MM.1S (cell line): ENCODE measurements around the gene CTSH.

Experiments used
- DNase-seq: peaks from one replicate; pipeline ENCODE4 v3.0.0-alpha.2; 2015
- H2AFZ ChIP-seq: fragments of 300-600 bp; sonication (generic); 2 replicates; pipeline ENCODE4 v1.6.0; 2016; ENCODE audit warnings: antibody characterized with exemption, low read length
- H3F3A ChIP-seq: fragments of 300-600 bp; sonication (generic); 2 replicates; pipeline ENCODE4 v1.6.1; 2016; ENCODE audit warnings: mild to moderate bottlenecking, antibody characterized with exemption, low read length, moderate library complexity, mixed read lengths; ENCODE audit not compliant: insufficient read depth
- H3K27ac ChIP-seq: fragments of 300-600 bp; sonication (generic); 2 replicates; pipeline ENCODE4 v1.5.1; 2016; ENCODE audit warnings: mild to moderate bottlenecking, low read length
- H3K27me3 ChIP-seq: fragments of 300-600 bp; sonication (generic); replicated peaks from 2 replicates; pipeline ENCODE4 v1.6.0; 2016; ENCODE audit warnings: low read length; ENCODE audit not compliant: insufficient read depth
- H3K36me3 ChIP-seq: fragments of 300-600 bp; sonication (generic); replicated peaks from 2 replicates; pipeline ENCODE4 v1.6.1; 2016; ENCODE audit warnings: mild to moderate bottlenecking, low read length, mixed read lengths; ENCODE audit not compliant: insufficient read depth
- H3K4me1 ChIP-seq: fragments of 300-600 bp; sonication (generic); 2 replicates; pipeline ENCODE4 v1.6.1; 2016; ENCODE audit warnings: low read length, mixed read lengths
- H3K4me2 ChIP-seq: fragments of 300-600 bp; sonication (generic); 2 replicates; pipeline ENCODE4 v1.6.0; 2016; ENCODE audit warnings: low read depth, low read length
- H3K4me3 ChIP-seq: fragments of 300-600 bp; sonication (generic); 2 replicates; pipeline ENCODE4 v1.5.1; 2016; ENCODE audit warnings: low read length, mixed read lengths
- H3K79me2 ChIP-seq: fragments of 300-600 bp; sonication (generic); 2 replicates; pipeline ENCODE4 v1.6.1; 2016; ENCODE audit warnings: mixed run types, low read length, mixed read lengths
- H3K9ac ChIP-seq: fragments of 300-600 bp; sonication (generic); 2 replicates; pipeline ENCODE4 v1.6.1; 2016; ENCODE audit warnings: low read length, mixed read lengths
- H3K9me2 ChIP-seq: fragments of 300-600 bp; sonication (generic); replicated peaks from 2 replicates; pipeline ENCODE4 v1.6.1; 2016; ENCODE audit warnings: mild to moderate bottlenecking, low read length, mixed read lengths; ENCODE audit not compliant: insufficient read depth
- H3K9me3 ChIP-seq: fragments of 300-600 bp; sonication (generic); replicated peaks from 2 replicates; pipeline ENCODE4 v1.6.1; 2016; ENCODE audit warnings: mild to moderate bottlenecking, low read length, mixed read lengths; ENCODE audit not compliant: insufficient read depth
- H4K20me1 ChIP-seq: fragments of 300-600 bp; sonication (generic); 2 replicates; pipeline ENCODE4 v1.6.1; 2016; ENCODE audit warnings: mild to moderate bottlenecking, low read length, moderate library complexity, mixed read lengths; ENCODE audit not compliant: insufficient read depth
- CTCF ChIP-seq: fragments of 300-600 bp; sonication (generic); IDR thresholded peaks from 2 replicates; pipeline ENCODE4 v1.5.1; 2016; ENCODE audit warnings: antibody characterized with exemption, low read length, mixed read lengths
- EZH2 ChIP-seq: fragments of 300-600 bp; sonication (generic); optimal IDR thresholded peaks from 2 replicates; pipeline ENCODE3; 2017; ENCODE audit warnings: low read depth, mild to moderate bottlenecking, antibody characterized with exemption, low read length, mixed read lengths
- EZH2phosphoT487 ChIP-seq: fragments of 300-600 bp; sonication (generic); IDR thresholded peaks from 2 replicates; pipeline ENCODE4 v1.6.1; 2018; ENCODE audit warnings: antibody characterized with exemption, low read length

CTSH gene

GRCh38 chr15:78937132-78937739, 7.6 kb downstream of the CTSH start:
- Histone ChIP-seq H3K27ac (no peak overlapping the region), H3K79me2 (no peaks in the 10 kb centered on the region), H3K9me3 (no peaks in the 10 kb centered on the region), H3K9ac (no peak overlapping the region), H3K9me2 (no peaks in the 10 kb centered on the region), H3K4me1 (peaks cover 12% of the 10 kb centered on the region), H3F3A (peaks cover 10% of the 10 kb centered on the region; the same call in 1 of the 2 replicates), H3K36me3 (no peaks in the 10 kb centered on the region), H2AFZ (no peak overlapping the region), H3K4me3 (no peak overlapping the region), H4K20me1 (no peaks in the 10 kb centered on the region), H3K4me2 (no peak overlapping the region), H3K27me3 (no peaks in the 10 kb centered on the region)
- DNase-seq, result no peak
- TF ChIP-seq CTCF, result no peak
- TF ChIP-seq EZH2phosphoT487, result no peak
- no peak for TF ChIP-seq EZH2

- Histone ChIP-seq H3K4me2 (no peak overlapping the region), H3K36me3 (no peaks in the 10 kb centered on the region)
Measured at GRCh38 chr15:78934655-78935023, 10.2 kb downstream of the CTSH start.

GRCh38 chr15:78933823-78934654, 10.8 kb downstream of the CTSH start:
- Histone ChIP-seq H3K9ac (no peak overlapping the region), H3K79me2 (no peaks in the 10 kb centered on the region), H3K4me1 (peaks cover 3% of the 10 kb centered on the region; the same call in 1 of the 2 replicates), H3K36me3 (no peaks in the 10 kb centered on the region), H4K20me1 (no peaks in the 10 kb centered on the region), H2AFZ (no peak overlapping the region), H3K4me2 (no peak overlapping the region), H3K9me3 (no peaks in the 10 kb centered on the region), H3K9me2 (no peaks in the 10 kb centered on the region), H3F3A (peaks cover 4% of the 10 kb centered on the region; the same call in 1 of the 2 replicates), H3K4me3 (no peak overlapping the region), H3K27me3 (no peaks in the 10 kb centered on the region), H3K27ac (no peak overlapping the region)
- TF ChIP-seq EZH2 (no peak), EZH2phosphoT487 (no peak), CTCF (no peak)
- DNase-seq, result no peak

More at GRCh38 chr15:78934655-78935023, 10.2 kb downstream of the CTSH start:
- H3K27ac ChIP-seq, result no peak overlapping the region
- H3K9me3 ChIP-seq, result no peaks in the 10 kb centered on the region
- H3K79me2 ChIP-seq, result no peaks in the 10 kb centered on the region
- no peak for TF ChIP-seq CTCF
- TF ChIP-seq EZH2, result no peak
- no peak for TF ChIP-seq EZH2phosphoT487
- no peaks in the 10 kb centered on the region for H4K20me1 ChIP-seq
- peaks cover 8% of the 10 kb centered on the region for H3K4me1 ChIP-seq
- DNase-seq, result no peak
- no peak overlapping the region for H3K9ac ChIP-seq
- no peak overlapping the region for H3K4me3 ChIP-seq
- peaks cover 10% of the 10 kb centered on the region; the same call in 1 of the 2 replicates for H3F3A ChIP-seq
- H3K27me3 ChIP-seq, result no peaks in the 10 kb centered on the region
- no peaks in the 10 kb centered on the region for H3K9me2 ChIP-seq
- H2AFZ ChIP-seq, result no peak overlapping the region
